ENCODE data around the gene CXCL8.
"Not testable (repeated sequence)": the region's sequence is repeated elsewhere in the genome, so short reads cannot be mapped to it uniquely, and the experiment has no call there.

The CXCL8 gene

DNA sequence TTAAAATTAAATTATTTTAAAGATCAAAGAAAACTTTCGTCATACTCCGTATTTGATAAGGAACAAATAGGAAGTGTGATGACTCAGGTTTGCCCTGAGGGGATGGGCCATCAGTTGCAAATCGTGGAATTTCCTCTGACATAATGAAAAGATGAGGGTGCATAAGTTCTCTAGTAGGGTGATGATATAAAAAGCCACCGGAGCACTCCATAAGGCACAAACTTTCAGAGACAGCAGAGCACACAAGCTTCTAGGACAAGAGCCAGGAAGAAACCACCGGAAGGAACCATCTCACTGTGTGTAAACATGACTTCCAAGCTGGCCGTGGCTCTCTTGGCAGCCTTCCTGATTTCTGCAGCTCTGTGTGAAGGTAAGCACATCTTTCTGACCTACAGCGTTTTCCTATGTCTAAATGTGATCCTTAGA lies at the start of gene CXCL8:
Gene CXCL8, plus strand, starts transcription at position 217 of the 426 bp plus-strand sequence. Its CDS starts 90 bp downstream, at position 307.
- DNase-seq (ENCODE audit: low spot score), result peak; percentile 95
- FAIRE-seq, result peak; percentile 91

DNA sequence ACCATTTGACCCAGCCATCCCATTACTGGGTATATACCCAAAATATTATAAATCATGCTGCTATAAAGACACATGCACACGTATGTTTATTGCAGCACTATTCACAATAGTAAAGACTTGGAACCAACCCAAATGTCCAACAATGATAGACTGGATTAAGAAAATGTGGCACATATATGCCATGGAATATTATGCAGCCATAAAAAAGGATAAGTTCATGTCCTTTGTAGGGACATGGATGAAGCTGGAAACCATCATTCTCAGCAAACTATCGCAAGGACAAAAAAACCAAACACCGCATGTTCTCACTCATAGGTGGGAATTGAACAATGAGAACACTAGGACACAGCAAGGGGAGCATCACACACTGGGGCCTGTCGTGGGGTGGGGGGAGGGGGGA lies 49.2 kb upstream of the CXCL8 start:
- DNase-seq (ENCODE audit: low spot score); FAIRE-seq: not testable (repeated sequence)

GRCh38 chr4:73691759-73692158 lies 48.6 kb upstream of the CXCL8 start:
- no peak for DNase-seq (ENCODE audit: low spot score)
- FAIRE-seq, result no peak

DNA sequence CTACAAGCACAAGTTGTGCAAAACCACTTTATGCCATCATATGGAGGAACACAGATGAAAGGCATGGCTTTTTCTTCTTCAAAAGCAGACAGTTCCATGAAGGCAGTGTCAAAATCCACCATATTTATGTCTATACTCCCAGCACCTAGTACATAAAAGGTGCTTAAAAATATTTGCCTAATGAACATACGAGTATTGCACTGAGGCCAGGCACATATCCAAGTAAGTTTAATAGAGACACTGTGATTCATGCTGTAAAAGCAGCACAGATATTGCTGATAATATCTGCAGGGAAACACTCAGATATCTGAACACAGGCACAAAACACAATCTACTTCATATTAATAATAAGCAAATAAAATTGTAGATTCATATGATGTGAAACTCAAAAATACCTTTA lies 48.1 kb upstream of the CXCL8 start:
- no peak for FAIRE-seq
- DNase-seq (ENCODE audit: low spot score), result no peak

DNA sequence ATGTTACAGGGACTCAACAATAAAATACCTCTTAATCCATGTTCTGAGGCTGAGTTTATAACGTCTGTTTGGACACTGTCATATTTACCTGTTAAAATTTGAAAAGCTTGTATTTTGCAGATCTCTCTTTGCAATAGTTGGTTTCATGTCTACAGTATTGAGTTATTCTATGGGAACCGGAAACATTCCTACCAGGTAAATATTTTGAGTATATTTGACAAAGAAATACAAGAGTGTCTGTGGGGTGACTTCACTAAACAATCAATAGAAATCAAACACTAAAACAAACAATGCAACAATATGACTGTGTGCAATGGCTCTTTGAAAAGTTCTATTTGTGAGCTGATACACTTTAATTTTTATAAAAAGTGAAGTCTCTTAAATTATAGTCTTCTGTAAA lies 47.7 kb upstream of the CXCL8 start:
- FAIRE-seq, result no peak
- no peak for DNase-seq (ENCODE audit: low spot score)

DNA sequence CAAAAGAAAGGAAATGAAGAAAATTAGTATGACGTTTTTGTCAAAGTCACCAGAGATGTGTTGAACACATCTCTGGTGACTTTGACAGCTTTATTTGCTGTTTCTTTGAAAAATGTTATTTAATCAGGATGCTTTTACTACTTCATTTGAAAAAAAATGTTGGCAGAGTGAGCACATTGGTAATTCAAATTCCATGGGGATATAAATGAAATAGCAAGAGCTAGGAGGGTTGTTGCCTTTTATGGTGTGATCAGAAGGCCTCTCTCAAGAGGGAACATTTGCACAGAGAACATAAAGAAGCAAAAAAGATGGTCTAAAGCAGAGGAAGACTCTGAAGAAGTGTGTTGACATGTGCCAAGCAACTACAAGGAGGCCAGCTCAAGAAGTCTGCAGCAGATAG lies 46.6 kb upstream of the CXCL8 start:
- FAIRE-seq (no peak), DNase-seq (ENCODE audit: low spot score) (no peak)

DNA sequence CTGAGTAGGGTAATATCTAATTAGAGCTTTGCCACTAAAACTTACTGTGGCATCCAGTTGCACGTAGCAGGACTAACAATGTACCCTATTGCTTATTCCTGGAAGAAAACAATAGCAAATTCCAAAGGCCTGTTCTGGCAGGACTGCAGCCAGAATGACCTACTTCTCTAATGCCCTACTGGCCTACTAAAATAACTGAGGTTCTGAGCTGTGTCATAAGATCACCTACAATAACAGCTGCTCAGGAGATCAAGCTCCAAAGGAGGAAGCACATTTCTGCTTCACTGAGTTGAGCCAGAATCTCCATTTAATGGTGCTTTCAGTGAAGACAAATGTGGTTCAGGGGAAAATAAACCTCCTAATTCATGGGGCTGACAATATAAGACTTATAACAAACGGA lies 42.2 kb upstream of the CXCL8 start:
- DNase-seq (ENCODE audit: low spot score) (peak; percentile 34), FAIRE-seq (peak; percentile 71)

DNA sequence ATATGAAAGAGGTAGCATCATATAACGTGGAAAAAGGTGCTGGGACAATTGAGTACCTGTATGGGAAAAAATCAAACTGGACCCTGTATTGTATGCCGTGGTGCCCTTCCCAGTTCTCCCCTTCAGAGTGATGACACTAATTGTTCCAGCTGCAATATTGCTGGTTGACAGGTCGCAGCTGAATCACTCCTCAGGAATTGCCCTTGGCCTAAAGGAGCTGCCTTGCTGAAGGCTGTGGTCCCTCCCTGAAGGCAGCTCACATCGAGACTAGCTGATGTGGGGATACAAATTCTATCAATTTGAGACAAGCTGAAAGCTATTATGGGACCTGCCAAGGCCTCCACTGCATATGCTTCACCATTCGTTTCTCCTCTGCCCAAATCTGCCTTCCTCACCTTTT lies 39.3 kb upstream of the CXCL8 start:
- DNase-seq (ENCODE audit: low spot score) (no peak), FAIRE-seq (no peak)

DNA sequence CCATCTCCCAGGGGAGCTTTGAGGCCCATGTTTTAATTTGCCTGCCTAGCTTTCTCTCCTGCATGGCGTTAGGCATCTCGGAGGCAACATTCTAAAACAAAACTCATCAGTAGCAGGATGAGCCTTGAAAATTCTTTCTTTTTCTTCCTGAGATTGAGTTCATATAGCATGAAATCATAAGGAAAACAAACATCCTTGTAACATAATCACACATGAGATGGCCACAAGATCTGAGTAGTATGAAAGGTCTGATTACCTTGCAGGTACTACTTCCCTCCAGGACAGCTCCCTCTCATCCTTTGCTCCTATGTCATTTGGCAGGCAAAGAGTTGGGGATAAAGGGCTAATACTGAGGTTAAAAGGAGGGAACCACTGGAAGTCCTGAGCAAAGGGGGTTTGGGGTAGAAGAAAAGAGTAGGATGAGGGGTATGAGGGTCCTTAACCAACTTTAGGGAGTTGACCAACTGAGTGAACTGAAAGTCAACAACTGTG lies 37.5 kb upstream of the CXCL8 start:
- no peak for FAIRE-seq
- no peak for DNase-seq (ENCODE audit: low spot score)

DNA sequence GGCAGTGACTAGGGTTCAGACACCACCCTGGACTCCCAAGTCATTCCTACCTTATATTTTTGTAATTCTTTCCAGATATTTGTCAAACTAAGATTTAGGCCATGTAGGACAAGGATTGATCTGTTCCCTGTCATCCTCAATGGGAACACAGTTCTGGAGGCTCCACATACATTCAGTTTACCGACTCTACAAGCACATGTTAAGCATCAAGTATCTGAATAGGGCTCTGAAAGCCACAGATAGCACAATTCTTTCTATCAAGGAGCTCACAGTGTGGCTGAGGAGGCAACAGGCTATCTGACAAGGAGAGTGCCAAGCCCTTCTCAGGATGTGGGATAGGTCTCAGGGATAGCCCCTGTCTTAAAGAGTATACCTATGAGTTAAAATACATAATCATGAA lies 37.0 kb upstream of the CXCL8 start:
- DNase-seq (ENCODE audit: low spot score) (no peak), FAIRE-seq (no peak)

DNA sequence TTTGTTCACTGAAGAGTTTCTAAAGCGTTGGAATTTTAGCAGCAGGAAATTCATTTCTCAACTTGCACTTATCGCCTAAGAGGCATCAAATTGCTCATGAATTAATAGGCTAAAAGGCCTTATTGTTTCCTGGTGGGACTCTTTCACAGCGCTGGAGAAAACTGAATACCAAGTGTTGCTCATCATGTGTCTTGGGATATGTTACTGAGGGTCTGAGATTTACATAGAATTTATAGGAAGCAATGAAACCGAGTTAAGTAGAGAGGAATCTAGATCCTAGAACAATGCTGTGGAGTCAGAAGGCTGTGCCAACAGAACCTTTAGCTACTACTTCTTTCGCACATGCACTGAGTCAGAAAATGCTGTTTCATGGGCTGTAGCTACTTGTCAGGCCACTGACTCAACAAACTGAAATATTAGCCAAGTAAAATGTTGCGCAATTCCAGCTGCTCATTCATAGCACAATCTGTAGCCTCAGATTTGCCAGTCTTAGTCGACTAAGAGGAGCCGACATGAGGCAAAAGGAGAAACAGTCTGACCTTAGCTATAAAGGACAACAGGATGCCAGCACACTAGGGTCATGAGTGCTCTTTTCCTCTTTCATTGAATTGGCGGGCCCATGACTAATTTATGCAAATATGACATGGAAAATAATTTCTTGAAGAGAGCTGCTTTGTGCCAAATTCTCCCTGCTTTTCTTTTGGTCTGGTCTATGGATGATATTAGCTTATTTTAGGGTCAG lies 35.9 kb upstream of the CXCL8 start:
- DNase-seq (ENCODE audit: low spot score) (peak; percentile 96), FAIRE-seq (peak; percentile 93)

DNA sequence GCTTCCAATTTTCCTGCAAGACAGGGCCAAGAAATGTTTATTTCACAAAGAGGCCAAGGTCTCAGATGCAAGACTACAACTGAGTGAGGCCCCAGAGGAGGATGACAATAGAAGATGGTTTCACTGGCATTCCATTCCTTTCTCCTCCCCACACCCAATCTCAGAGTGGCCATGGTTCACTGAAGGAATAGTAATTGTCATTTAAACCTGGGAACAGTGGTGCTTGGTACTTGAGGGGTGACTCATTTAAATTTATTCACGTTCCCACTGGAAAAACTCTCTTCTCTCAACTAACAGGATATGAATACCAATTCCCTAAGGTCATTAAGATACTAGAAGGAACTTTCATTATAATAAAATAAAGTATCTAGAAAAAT lies 35.3 kb upstream of the CXCL8 start:
- DNase-seq (ENCODE audit: low spot score) (peak; percentile 86), FAIRE-seq (peak; percentile 93)

- peak; percentile 69 for FAIRE-seq
- peak; percentile 42 for DNase-seq (ENCODE audit: low spot score)
Observed at GRCh38 chr4:73705721-73706120, 34.6 kb upstream of the CXCL8 start.

DNA sequence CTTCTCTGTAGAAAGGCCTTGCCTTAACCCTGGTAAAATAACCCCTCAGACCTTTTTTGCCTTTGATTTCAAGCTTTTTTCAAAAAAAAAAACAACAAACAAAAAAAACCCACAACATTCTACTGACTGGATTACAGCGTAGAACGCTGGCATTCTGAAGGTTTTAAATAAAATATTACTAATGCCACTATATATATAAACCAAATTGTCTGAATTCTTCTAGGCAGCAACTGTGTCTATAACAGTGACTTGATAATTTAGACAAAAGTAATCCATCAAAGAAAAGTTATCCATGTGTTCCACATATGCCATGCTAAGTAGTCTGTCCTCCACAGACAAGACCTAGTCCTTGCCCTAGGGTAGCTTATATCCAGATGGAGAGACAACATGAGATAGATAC lies 33.6 kb upstream of the CXCL8 start:
- no peak for FAIRE-seq
- no peak for DNase-seq (ENCODE audit: low spot score)

GRCh38 chr4:73707269-73707875 lies 33.0 kb upstream of the CXCL8 start:
- FAIRE-seq (no peak), DNase-seq (ENCODE audit: low spot score) (peak; percentile 14)

DNA sequence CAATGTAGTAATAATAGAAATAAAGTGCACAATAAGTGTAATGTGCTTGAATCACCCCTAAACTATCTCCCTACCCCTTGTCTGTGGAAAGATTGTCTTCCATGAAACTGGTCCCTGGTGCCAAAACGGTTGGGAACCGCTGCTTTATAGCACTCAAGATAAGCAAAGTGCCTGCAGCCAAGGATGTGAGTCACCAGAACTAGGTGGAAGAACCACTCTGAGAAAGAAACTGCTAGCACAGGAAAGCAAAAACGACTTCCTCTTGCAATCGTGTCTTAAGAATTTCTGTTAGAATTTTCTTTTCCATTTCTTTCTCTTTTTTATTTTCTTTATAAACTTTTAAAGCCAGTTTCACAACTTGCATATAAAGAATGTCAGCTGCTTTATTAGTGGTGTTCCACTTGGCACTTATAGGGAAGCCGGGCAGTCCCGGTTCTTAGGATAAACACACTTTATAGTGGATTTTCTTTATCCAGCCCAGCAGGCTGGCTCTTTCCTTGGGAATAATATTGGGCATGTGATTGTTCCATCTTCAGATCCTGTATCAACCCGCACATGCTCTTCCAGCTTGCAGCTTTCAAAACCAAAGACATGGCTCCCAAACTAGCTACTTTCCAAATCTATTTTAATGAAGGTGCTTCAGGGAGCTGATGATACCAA lies 32.3 kb upstream of the CXCL8 start:
- DNase-seq (ENCODE audit: low spot score) (peak; percentile 77), FAIRE-seq (peak; percentile 95)

GRCh38 chr4:73709451-73710033 lies 30.8 kb upstream of the CXCL8 start:
- FAIRE-seq (no peak), DNase-seq (ENCODE audit: low spot score) (no peak)

DNA sequence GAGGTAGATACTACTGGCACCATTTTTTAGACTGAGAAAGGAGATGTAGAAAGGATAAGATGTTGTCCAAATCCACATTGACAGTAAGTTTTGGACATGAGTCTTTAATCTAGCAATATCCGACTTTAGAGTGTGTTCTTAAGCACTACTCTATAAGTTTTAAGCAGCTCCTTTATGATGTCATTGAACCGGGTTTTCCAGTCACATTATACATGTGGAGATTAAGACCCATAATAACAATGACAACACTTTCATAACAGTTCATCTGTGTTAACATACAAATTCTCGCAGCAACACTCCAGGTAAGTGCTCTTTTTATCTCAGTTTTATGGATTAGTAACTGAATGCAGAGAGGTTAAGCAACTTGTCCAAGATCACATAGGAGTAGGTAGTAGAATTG lies 30.3 kb upstream of the CXCL8 start:
- no peak for DNase-seq (ENCODE audit: low spot score)
- no peak for FAIRE-seq

DNA sequence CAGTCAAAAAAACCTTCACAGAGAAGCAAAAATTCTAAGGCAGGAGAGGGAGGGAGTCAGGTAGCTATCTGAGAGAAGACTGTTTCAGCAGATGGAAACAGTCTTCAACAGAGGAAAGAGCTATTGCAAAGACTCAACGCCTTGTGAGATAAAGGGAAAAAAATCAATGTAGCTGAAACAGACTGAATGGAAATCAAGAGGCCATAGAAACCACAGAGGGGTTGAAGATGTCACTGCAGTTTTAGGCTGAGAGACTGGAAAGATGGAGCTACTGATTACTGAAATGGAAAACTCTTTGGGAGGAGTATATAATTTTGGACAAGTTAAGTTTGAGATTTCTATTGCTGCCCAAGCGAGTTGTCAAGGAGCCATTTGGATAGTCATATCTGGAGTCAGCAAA lies 28.4 kb upstream of the CXCL8 start:
- FAIRE-seq (no peak), DNase-seq (ENCODE audit: low spot score) (no peak)

DNA sequence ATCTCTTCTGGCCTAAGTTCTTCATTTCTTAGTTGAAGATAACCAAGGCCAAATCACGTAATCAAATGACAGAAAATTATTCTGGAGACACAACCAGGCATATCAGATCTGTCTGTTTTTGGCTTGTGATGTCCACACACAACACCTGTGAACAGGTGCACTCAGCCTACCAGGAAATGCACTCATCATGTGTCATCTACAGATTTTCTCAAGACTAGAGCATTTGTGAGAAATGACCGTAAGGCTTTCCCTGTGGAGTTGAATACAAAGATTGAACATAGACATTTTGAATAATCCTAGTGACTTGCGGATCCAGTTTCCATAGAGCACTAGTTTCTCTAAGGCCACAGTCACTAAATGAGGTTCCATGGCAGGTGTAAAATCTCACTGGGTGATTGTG lies 26.7 kb upstream of the CXCL8 start:
- no peak for DNase-seq (ENCODE audit: low spot score)
- FAIRE-seq, result no peak

GRCh38 chr4:73714647-73715046 lies 25.7 kb upstream of the CXCL8 start:
- peak; percentile 59 for FAIRE-seq
- DNase-seq (ENCODE audit: low spot score), result no peak

- no peak for DNase-seq (ENCODE audit: low spot score)
Observed at GRCh38 chr4:73715659-73716058, 24.7 kb upstream of the CXCL8 start.

More at GRCh38 chr4:73715659-73716058, 24.7 kb upstream of the CXCL8 start:
- no peak for FAIRE-seq

Data from RCC 7860 (cell line).